Mucosa of rectum (tissue), 2 donors: ENCODE data around the gene MRAP2.
"Not testable (repeated sequence)": the region's sequence is repeated elsewhere in the genome, so short reads cannot be mapped to it uniquely, and the experiment has no call there.

Source experiments
- H3K27ac ChIP-seq, 2 donors: one replicate each; pipeline ENCODE4 v1.7.0; 2013; ENCODE audit warnings: inconsistent platforms in 2 of 2, low read depth in 2 of 2, low read length in 2 of 2
- H3K27me3 ChIP-seq, 2 donors: one replicate each; pipeline ENCODE4 v1.7.0; 2013; ENCODE audit warnings: low read length in 2 of 2; ENCODE audit not compliant: control insufficient read depth in 2 of 2, insufficient read depth in 2 of 2
- H3K36me3 ChIP-seq, 2 donors: one replicate each; pipeline ENCODE4 v1.7.0; 2013; ENCODE audit warnings: low read length in 2 of 2; ENCODE audit not compliant: control insufficient read depth in 2 of 2, insufficient read depth in 2 of 2
- H3K4me1 ChIP-seq, 2 donors: one replicate each; pipeline ENCODE4 v1.7.0; 2013; ENCODE audit warnings: low read length in 2 of 2, mild to moderate bottlenecking in 1 of 2; ENCODE audit not compliant: control insufficient read depth in 2 of 2, insufficient read depth in 2 of 2
- H3K4me3 ChIP-seq, 2 donors: one replicate each; pipeline ENCODE4 v1.7.0; 2013; ENCODE audit warnings: low read length in 2 of 2
- H3K9ac ChIP-seq, 2 donors: one replicate each; pipeline ENCODE4 v1.7.0; 2013; ENCODE audit warnings: low read length in 2 of 2, low read depth in 1 of 2, mild to moderate bottlenecking in 1 of 2
- H3K9me3 ChIP-seq, 2 donors: one replicate each; pipeline ENCODE4 v1.7.0; 2013; ENCODE audit warnings: low read length in 2 of 2; ENCODE audit not compliant: control insufficient read depth in 2 of 2
- donor health status: healthy.
- donor health status: Normal muscosa, but diverticular disease.

Gene MRAP2

GRCh38 chr6:84027340-84028181 is 6.0 kb upstream of the MRAP2 start:
- Histone ChIP-seq H3K4me3 (peak overlapping the region; percentile 41 to 66), H3K27ac (peak overlapping the region; percentile 46 to 68)

GRCh38 chr6:84028350-84028749 is 5.2 kb upstream of the MRAP2 start:
- H3K27ac ChIP-seq = peak overlapping the region; percentile 46 to 68
- H3K4me3 ChIP-seq = no peak overlapping the region
- peaks cover 4 to 17% of the 10 kb centered on the region in 2 donors for H3K4me1 ChIP-seq
- H3K27me3 ChIP-seq = no peaks in the 10 kb centered on the region
- H3K9me3 ChIP-seq = peaks cover 0 to 2% of the 10 kb centered on the region in 2 donors
- no peaks in the 10 kb centered on the region for H3K36me3 ChIP-seq
- no peak overlapping the region for H3K9ac ChIP-seq

More at GRCh38 chr6:84027340-84028181, 6.0 kb upstream of the MRAP2 start:
- Histone ChIP-seq H3K27me3 (no peaks in the 10 kb centered on the region), H3K4me1 (peaks cover 4 to 13% of the 10 kb centered on the region in 2 donors), H3K9me3 (peaks cover 0 to 2% of the 10 kb centered on the region in 2 donors), H3K9ac (peak overlapping the region in 1 of 2 donors; percentile 5), H3K36me3 (no peaks in the 10 kb centered on the region)

GRCh38 chr6:84032000-84032399 is 1.6 kb upstream of the MRAP2 start:
- H3K27me3 ChIP-seq, H3K36me3 ChIP-seq, H3K4me1 ChIP-seq, H3K4me3 ChIP-seq, H3K27ac ChIP-seq, H3K9ac ChIP-seq, H3K9me3 ChIP-seq: not testable (repeated sequence)

GRCh38 chr6:84035484-84035883 is 1.9 kb downstream of the MRAP2 start:
- Histone ChIP-seq H3K4me3 (no peak overlapping the region), H3K27me3 (no peaks in the 10 kb centered on the region), H3K36me3 (no peaks in the 10 kb centered on the region), H3K4me1 (peaks cover 0 to 4% of the 10 kb centered on the region in 2 donors), H3K27ac (no peak overlapping the region), H3K9ac (no peak overlapping the region), H3K9me3 (no peaks in the 10 kb centered on the region)

- Histone ChIP-seq H3K4me3 (no peak overlapping the region), H3K27ac (no peak overlapping the region), H3K27me3 (no peaks in the 10 kb centered on the region), H3K9ac (no peak overlapping the region), H3K9me3 (no peaks in the 10 kb centered on the region), H3K36me3 (no peaks in the 10 kb centered on the region), H3K4me1 (peaks cover 0 to 4% of the 10 kb centered on the region in 2 donors)
Observed at GRCh38 chr6:84037425-84038089, 4.0 kb downstream of the MRAP2 start.

- Histone ChIP-seq H3K27ac (no peak overlapping the region), H3K27me3 (no peaks in the 10 kb centered on the region), H3K9me3 (no peaks in the 10 kb centered on the region), H3K4me3 (no peak overlapping the region), H3K9ac (no peak overlapping the region), H3K4me1 (no peaks in the 10 kb centered on the region), H3K36me3 (no peaks in the 10 kb centered on the region)
Observed at GRCh38 chr6:84042603-84043002, 9.0 kb downstream of the MRAP2 start.

GRCh38 chr6:84043555-84043954 is 10.0 kb downstream of the MRAP2 start:
- Histone ChIP-seq H3K4me3 (no peak overlapping the region), H3K36me3 (no peaks in the 10 kb centered on the region), H3K9me3 (no peaks in the 10 kb centered on the region), H3K27me3 (no peaks in the 10 kb centered on the region), H3K27ac (no peak overlapping the region), H3K9ac (no peak overlapping the region), H3K4me1 (no peaks in the 10 kb centered on the region)

- Histone ChIP-seq H3K9me3 (no peaks in the 10 kb centered on the region), H3K9ac (no peak overlapping the region), H3K36me3 (no peaks in the 10 kb centered on the region), H3K4me1 (no peaks in the 10 kb centered on the region), H3K4me3 (no peak overlapping the region), H3K27me3 (no peaks in the 10 kb centered on the region), H3K27ac (no peak overlapping the region)
Observed at GRCh38 chr6:84046755-84047154, 13.2 kb downstream of the MRAP2 start.

- Histone ChIP-seq H3K9ac (no peak overlapping the region), H3K9me3 (no peaks in the 10 kb centered on the region), H3K27ac (no peak overlapping the region), H3K36me3 (no peaks in the 10 kb centered on the region), H3K4me1 (no peaks in the 10 kb centered on the region), H3K4me3 (no peak overlapping the region), H3K27me3 (no peaks in the 10 kb centered on the region)
Observed at GRCh38 chr6:84048588-84048987, 15.0 kb downstream of the MRAP2 start.

- Histone ChIP-seq H3K27ac (no peak overlapping the region), H3K9ac (no peak overlapping the region)
Observed at GRCh38 chr6:84050408-84050807, 16.8 kb downstream of the MRAP2 start.

More at GRCh38 chr6:84050408-84050807, 16.8 kb downstream of the MRAP2 start:
- Histone ChIP-seq H3K4me3 (no peak overlapping the region), H3K9me3 (no peaks in the 10 kb centered on the region), H3K4me1 (no peaks in the 10 kb centered on the region), H3K27me3 (no peaks in the 10 kb centered on the region), H3K36me3 (no peaks in the 10 kb centered on the region)
